ENCODE data around the gene PDPK1.

GRCh38 chr16:2520097-2520783 lies 17.6 kb upstream of the PDPK1 start, which contains the start of gene AMDHD2:
- no peak for TF ChIP-seq PATZ1 (CRISPR knock-in tag; IDR thresholded peaks at IDR 0.05; ENCODE audit: borderline replicate concordance)
- peak; percentile 89 for TF ChIP-seq ARNTL (CRISPR knock-in tag; IDR thresholded peaks at IDR 0.05; ENCODE audit: borderline replicate concordance, low read depth)
- TF ChIP-seq ISL1 (CRISPR knock-in tag; IDR thresholded peaks at IDR 0.05): no peak
- no peak for TF ChIP-seq ZFP3 (CRISPR knock-in tag; IDR thresholded peaks at IDR 0.05)
- TF ChIP-seq POU6F1 (CRISPR knock-in tag; IDR thresholded peaks at IDR 0.05; ENCODE audit: borderline replicate concordance, low read depth): no peak
- no peak for TF ChIP-seq CREB5 (CRISPR knock-in tag; IDR thresholded peaks at IDR 0.05; ENCODE audit: low read depth)
- TF ChIP-seq ZFP30 (CRISPR knock-in tag; IDR thresholded peaks at IDR 0.05): no peak
- TF ChIP-seq OSR1 (CRISPR knock-in tag; IDR thresholded peaks at IDR 0.05): no peak
- no peak for TF ChIP-seq ZNF8 (CRISPR knock-in tag; IDR thresholded peaks at IDR 0.05)
- no peak for TF ChIP-seq ZNF565 (CRISPR knock-in tag; conservative IDR thresholded peaks at IDR 0.05; ENCODE audit: low read depth)
- no peak for TF ChIP-seq RARB (CRISPR knock-in tag; IDR thresholded peaks at IDR 0.05)
